GM10266 (cell line): ENCODE results near the gene ASIC2.
"Not testable (repeated sequence)": the region's sequence is repeated elsewhere in the genome, so short reads cannot be mapped to it uniquely, and the experiment has no call there.

ENCODE experiments used
- DNase-seq: peaks from one replicate; pipeline ENCODE4 v3.0.0; 2012; ENCODE audit errors: extremely low spot score
- CTCF ChIP-seq: IDR thresholded peaks from 2 replicates; pipeline ENCODE4 v1.5.1; 2012; ENCODE audit warnings: mild to moderate bottlenecking, low read depth; ENCODE audit not compliant: control insufficient read depth, insufficient read depth; ENCODE audit errors: missing control alignments

Gene ASIC2

GRCh38 chr17:32993977-32994376 lies 299.1 kb downstream of the ASIC2 start:
- no peak for DNase-seq
- no peak for TF ChIP-seq CTCF

- DNase-seq: no peak
These were observed 300.6 kb downstream of the ASIC2 start for GRCh38 chr17:32992321-32993033.

GRCh38 chr17:32988481-32989101 lies 304.5 kb downstream of the ASIC2 start:
- no peak for DNase-seq
- no peak for TF ChIP-seq CTCF

More at GRCh38 chr17:32992321-32993033, 300.6 kb downstream of the ASIC2 start:
- TF ChIP-seq CTCF: no peak

GRCh38 chr17:32987868-32988267 lies 305.2 kb downstream of the ASIC2 start:
- DNase-seq: not testable (repeated sequence)

GRCh38 chr17:32987453-32987805 lies 305.7 kb downstream of the ASIC2 start:
- DNase-seq: not testable (repeated sequence)

GRCh38 chr17:32985050-32985756 lies 307.9 kb downstream of the ASIC2 start:
- DNase-seq: no peak
- TF ChIP-seq CTCF: no peak

- not testable (repeated sequence) for DNase-seq
These were observed 311.5 kb downstream of the ASIC2 start for GRCh38 chr17:32981611-32982010.

GRCh38 chr17:32980230-32980629 lies 312.9 kb downstream of the ASIC2 start:
- TF ChIP-seq CTCF: no peak
- no peak for DNase-seq
